ENCODE measurements around the gene SCART1.
"Not testable (repeated sequence)": the region's sequence is repeated elsewhere in the genome, so short reads cannot be mapped to it uniquely, and the experiment has no call there.

Gene SCART1

DNA sequence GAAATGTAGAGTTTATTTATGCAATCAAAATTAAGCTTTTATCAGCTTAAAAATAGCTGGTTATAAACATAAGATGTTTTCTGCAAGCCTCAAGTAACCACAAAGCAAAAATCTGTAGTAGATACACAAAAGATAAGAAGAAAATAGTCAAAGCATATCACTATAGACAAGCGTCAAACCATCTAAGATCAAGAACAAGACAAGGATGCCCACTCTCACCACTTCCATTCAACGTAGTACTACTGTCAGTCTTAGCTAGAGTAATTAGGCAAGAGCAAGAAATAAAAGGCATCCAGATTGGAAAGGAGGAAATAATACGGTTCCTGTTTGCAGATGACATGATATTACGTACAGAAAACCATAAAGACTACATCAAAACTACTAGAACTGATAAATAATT, 56.0 kb downstream of the SCART1 start:
- TF ChIP-seq, protein P1, sequence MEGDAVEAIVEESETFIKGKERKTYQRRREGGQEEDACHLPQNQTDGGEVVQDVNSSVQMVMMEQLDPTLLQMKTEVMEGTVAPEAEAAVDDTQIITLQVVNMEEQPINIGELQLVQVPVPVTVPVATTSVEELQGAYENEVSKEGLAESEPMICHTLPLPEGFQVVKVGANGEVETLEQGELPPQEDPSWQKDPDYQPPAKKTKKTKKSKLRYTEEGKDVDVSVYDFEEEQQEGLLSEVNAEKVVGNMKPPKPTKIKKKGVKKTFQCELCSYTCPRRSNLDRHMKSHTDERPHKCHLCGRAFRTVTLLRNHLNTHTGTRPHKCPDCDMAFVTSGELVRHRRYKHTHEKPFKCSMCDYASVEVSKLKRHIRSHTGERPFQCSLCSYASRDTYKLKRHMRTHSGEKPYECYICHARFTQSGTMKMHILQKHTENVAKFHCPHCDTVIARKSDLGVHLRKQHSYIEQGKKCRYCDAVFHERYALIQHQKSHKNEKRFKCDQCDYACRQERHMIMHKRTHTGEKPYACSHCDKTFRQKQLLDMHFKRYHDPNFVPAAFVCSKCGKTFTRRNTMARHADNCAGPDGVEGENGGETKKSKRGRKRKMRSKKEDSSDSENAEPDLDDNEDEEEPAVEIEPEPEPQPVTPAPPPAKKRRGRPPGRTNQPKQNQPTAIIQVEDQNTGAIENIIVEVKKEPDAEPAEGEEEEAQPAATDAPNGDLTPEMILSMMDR (IDR thresholded peaks at IDR 0.05; ENCODE audit: borderline replicate concordance, insufficient read depth, low read depth, low read length): no peak
- no peak overlapping the region for H3K4me3 ChIP-seq (ENCODE audit: low read depth, low read length)

DNA sequence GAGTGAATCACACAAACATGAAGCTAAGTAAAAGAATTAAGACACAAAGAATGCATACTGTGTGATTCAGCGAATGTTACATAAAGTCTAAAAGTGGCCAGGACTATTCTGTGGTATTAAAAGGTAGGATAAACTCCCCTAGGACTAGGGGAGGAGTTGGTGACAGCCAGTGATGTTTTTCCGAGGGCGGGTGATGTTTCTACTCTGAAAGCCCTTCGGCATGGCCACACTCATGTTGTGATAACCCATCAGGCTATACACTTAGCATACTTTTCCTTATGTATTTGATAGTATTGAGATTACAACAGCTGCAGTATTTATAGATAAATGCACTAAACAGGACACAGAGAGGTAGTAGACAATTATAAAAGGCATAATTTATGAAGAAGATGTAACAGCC, 57.7 kb downstream of the SCART1 start:
- TF ChIP-seq, protein P1 (IDR thresholded peaks at IDR 0.05; ENCODE audit: borderline replicate concordance, insufficient read depth, low read depth, low read length): no peak
- no peak overlapping the region for H3K4me3 ChIP-seq (ENCODE audit: low read depth, low read length)

DNA sequence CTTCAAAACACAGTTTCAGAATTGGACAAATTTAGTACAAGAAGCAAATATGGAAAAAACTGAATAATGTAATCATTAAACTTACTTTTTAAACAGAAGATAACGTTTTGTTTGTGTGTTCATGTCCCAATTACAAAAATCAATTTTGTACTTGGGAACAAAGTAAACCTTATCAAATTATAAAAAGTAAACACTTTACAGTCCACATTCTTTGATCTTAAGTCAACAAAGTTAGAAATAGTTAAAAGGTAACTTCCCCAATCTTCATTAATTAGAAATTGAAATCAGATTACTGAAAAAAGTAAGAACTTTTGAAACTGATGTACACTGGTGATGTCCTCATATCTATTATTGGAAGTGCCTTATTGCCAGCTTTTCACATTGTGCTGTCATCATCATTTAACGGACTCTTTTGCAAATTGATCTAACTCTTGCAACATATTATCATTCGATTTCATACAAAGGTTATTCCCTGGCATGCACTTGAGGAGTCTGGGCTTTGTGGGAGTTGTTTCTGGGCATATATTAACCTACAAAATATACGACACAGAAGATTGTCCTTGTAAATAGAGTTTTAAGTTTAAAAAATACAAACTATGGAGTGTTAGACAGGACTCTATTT, 58.3 kb downstream of the SCART1 start:
- no peak overlapping the region for H3K4me3 ChIP-seq (ENCODE audit: low read depth, low read length)
- TF ChIP-seq, protein P1 (IDR thresholded peaks at IDR 0.05; ENCODE audit: borderline replicate concordance, insufficient read depth, low read depth, low read length): no peak

DNA sequence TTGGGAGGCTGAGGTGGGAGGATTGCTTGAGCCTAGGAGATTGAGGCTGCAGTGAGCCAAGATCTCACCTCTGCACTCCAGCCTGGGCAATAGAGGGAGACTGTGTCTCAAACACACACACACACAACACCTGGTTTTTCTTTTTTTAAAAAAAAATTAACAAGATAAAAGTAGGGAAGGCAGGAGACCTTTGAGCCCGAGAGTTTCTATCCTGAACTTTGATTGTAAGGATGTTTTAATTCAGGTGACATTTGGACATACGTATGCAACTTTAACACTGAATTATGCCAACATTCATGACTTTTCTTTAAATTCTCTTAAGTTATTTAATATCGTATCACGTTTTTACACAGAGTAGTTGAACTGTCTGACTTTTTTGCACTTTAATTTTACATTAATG, 61.7 kb downstream of the SCART1 start:
- TF ChIP-seq, protein P1 (IDR thresholded peaks at IDR 0.05; ENCODE audit: borderline replicate concordance, insufficient read depth, low read depth, low read length): no peak
- no peak overlapping the region for H3K4me3 ChIP-seq (ENCODE audit: low read depth, low read length)

DNA sequence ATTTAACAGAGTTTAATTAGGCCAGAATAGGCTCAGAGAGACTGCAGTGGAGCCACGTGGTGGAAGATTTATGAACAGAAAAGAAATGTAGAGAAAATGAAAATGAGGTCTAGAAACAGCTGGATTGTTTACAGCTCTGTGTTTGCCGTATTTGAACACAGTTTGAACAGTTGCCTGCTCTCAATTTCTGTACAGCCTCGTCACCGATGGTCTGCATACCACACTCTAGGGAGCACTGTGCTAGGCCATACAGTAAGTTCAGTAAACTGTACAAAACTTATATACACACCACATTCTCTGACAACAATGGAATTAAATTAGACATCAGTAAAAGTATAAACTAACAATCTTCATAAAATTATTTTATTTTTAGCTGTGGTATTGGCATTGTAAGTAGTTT, 62.3 kb downstream of the SCART1 start:
- TF ChIP-seq, protein P1 (IDR thresholded peaks at IDR 0.05; ENCODE audit: borderline replicate concordance, insufficient read depth, low read depth, low read length): no peak

DNA sequence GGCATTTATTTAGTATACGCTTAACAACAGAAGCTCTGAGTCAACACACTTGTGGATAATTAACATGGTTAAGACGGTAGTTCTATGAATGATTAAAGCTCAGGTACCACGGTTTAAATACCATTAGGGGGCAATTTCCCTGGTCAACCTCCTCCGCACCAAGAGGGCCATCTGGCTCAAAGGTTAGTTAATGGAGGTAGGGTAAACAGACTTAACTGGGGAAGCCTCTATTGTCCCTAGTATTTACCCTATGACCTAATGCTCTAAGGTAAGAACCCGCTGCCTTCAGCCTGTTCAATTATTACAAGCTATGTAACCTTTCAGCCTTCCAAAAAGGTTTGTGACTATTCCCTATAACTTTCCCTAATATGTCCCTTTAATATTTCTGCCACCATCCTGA, 64.8 kb downstream of the SCART1 start:
- not testable (repeated sequence) for H3K4me3 ChIP-seq (ENCODE audit: low read depth, low read length)

More for the DNA sequence above, 62.3 kb downstream of the SCART1 start:
- no peak overlapping the region for H3K4me3 ChIP-seq (ENCODE audit: low read depth, low read length)
